Stimulated activated CD4-positive, alpha-beta T cell treated with anti-CD3 and anti-CD28 coated beads, Interleukin-2, amount 100 ng/mL, for 24 hours (primary cell): Measurements from ENCODE around the gene DHRS3.
"Not testable (repeated sequence)": the region's sequence is repeated elsewhere in the genome, so short reads cannot be mapped to it uniquely, and the experiment has no call there.

Experiments used
- DNase-seq, 2 donors: peaks; one replicate each; pipeline ENCODE4 v3.0.0-alpha.2; 2020

DHRS3 gene

GRCh38 chr1:12617901-12618660 is at the start of gene DHRS3:
Gene DHRS3 (minus strand): TSS chr1:12618210. CDS start chr1:12617348, 862 bp downstream.
- DNase-seq, result peak; percentile 65 to 70

GRCh38 chr1:12666141-12666735 is 48.2 kb upstream of the DHRS3 start:
- DNase-seq, result no peak

- no peak for DNase-seq
Observed at GRCh38 chr1:12665511-12665910, 47.5 kb upstream of the DHRS3 start.

GRCh38 chr1:12662556-12662955 is 44.5 kb upstream of the DHRS3 start:
- DNase-seq, result no peak

- no peak for DNase-seq
Observed at GRCh38 chr1:12661606-12662219, 43.7 kb upstream of the DHRS3 start.

GRCh38 chr1:12658531-12659453 is 40.8 kb upstream of the DHRS3 start:
- peak; percentile 73 to 78 for DNase-seq

GRCh38 chr1:12657885-12658512 is 40.0 kb upstream of the DHRS3 start:
- not testable (repeated sequence) for DNase-seq

GRCh38 chr1:12657060-12657884 is 39.3 kb upstream of the DHRS3 start:
- no peak for DNase-seq

- no peak for DNase-seq
Observed at GRCh38 chr1:12656575-12656974, 38.6 kb upstream of the DHRS3 start.

- no peak for DNase-seq
Observed at GRCh38 chr1:12654657-12655056, 36.6 kb upstream of the DHRS3 start.

- no peak for DNase-seq
Observed at GRCh38 chr1:12654004-12654567, 36.1 kb upstream of the DHRS3 start.

GRCh38 chr1:12649971-12650421 is 32.0 kb upstream of the DHRS3 start:
- DNase-seq, result no peak

- no peak for DNase-seq
Observed at GRCh38 chr1:12648741-12649140, 30.7 kb upstream of the DHRS3 start.

GRCh38 chr1:12645401-12645800 is 27.4 kb upstream of the DHRS3 start:
- not testable (repeated sequence) for DNase-seq

- no peak for DNase-seq
Observed at GRCh38 chr1:12644829-12645228, 26.8 kb upstream of the DHRS3 start.

GRCh38 chr1:12644237-12644636 is 26.2 kb upstream of the DHRS3 start:
- DNase-seq, result no peak

- DNase-seq, result no peak
Observed at GRCh38 chr1:12643785-12644184, 25.8 kb upstream of the DHRS3 start, which contains the start of gene AADACL4. Gene AADACL4 (plus strand): TSS chr1:12644085. CDS start chr1:12644547, 462 bp downstream.

- no peak for DNase-seq
Observed at GRCh38 chr1:12643079-12643478, 25.1 kb upstream of the DHRS3 start.

GRCh38 chr1:12640958-12641272 is 22.9 kb upstream of the DHRS3 start:
- no peak for DNase-seq

- no peak for DNase-seq
Observed at GRCh38 chr1:12640237-12640957, 22.4 kb upstream of the DHRS3 start.
